Measurements from ENCODE around the gene OSBPL9.

Gene OSBPL9

GRCh38 chr1:51650198-51650597 is 33.3 kb downstream of the OSBPL9 start:
- Histone ChIP-seq H3K27me3 (no peaks in the 10 kb centered on the region), H3K4me1 (no peaks in the 10 kb centered on the region; the same call in 1 of the 2 replicates), H3K36me3 (no peaks in the 10 kb centered on the region), H3K9me3 (no peaks in the 10 kb centered on the region), H3K4me3 (ENCODE audit: low read depth, low read length) (no peak overlapping the region)
- no peak for DNase-seq
- TF ChIP-seq, protein P1, sequence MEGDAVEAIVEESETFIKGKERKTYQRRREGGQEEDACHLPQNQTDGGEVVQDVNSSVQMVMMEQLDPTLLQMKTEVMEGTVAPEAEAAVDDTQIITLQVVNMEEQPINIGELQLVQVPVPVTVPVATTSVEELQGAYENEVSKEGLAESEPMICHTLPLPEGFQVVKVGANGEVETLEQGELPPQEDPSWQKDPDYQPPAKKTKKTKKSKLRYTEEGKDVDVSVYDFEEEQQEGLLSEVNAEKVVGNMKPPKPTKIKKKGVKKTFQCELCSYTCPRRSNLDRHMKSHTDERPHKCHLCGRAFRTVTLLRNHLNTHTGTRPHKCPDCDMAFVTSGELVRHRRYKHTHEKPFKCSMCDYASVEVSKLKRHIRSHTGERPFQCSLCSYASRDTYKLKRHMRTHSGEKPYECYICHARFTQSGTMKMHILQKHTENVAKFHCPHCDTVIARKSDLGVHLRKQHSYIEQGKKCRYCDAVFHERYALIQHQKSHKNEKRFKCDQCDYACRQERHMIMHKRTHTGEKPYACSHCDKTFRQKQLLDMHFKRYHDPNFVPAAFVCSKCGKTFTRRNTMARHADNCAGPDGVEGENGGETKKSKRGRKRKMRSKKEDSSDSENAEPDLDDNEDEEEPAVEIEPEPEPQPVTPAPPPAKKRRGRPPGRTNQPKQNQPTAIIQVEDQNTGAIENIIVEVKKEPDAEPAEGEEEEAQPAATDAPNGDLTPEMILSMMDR (IDR thresholded peaks at IDR 0.05; ENCODE audit: low read depth, low read length) = no peak

DNA sequence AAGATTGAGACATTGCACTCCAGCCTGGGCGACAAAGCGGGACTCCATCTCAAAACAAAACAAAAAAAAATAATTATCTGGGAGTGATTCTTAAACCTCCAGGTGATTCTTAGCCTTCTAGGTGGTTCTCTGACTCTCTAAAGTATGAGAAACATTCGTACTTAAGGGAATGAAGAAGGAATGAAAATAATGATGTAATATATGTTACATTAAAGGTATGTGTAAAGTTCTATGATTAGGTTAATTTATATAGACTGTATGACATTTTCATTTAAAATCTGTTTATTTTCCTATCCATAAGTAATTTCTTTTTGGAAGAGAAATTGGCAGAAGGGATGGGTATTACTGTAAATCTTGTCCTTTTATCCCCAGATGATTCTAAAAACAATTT is 34.7 kb downstream of the OSBPL9 start:
- no peak for DNase-seq
- Histone ChIP-seq H3K4me3 (ENCODE audit: low read depth, low read length) (no peak overlapping the region), H3K27me3 (no peaks in the 10 kb centered on the region), H3K4me1 (no peaks in the 10 kb centered on the region; the same call in 1 of the 2 replicates), H3K36me3 (no peaks in the 10 kb centered on the region), H3K9me3 (no peaks in the 10 kb centered on the region)
- TF ChIP-seq, protein P1 (IDR thresholded peaks at IDR 0.05; ENCODE audit: low read depth, low read length) = no peak

GRCh38 chr1:51652599-51652998 is 35.7 kb downstream of the OSBPL9 start:
- no peaks in the 10 kb centered on the region for H3K27me3 ChIP-seq
- no peak overlapping the region for H3K4me3 ChIP-seq (ENCODE audit: low read depth, low read length)
- TF ChIP-seq, protein P1 (IDR thresholded peaks at IDR 0.05; ENCODE audit: low read depth, low read length) = no peak
- no peaks in the 10 kb centered on the region for H3K9me3 ChIP-seq
- no peaks in the 10 kb centered on the region; the same call in 1 of the 2 replicates for H3K4me1 ChIP-seq
- no peak for DNase-seq
- no peaks in the 10 kb centered on the region for H3K36me3 ChIP-seq

GRCh38 chr1:51653127-51653526 is 36.2 kb downstream of the OSBPL9 start:
- Histone ChIP-seq H3K36me3 (no peaks in the 10 kb centered on the region), H3K4me1 (no peaks in the 10 kb centered on the region; the same call in 1 of the 2 replicates), H3K27me3 (no peaks in the 10 kb centered on the region), H3K4me3 (ENCODE audit: low read depth, low read length) (no peak overlapping the region), H3K9me3 (no peaks in the 10 kb centered on the region)
- DNase-seq = no peak
- TF ChIP-seq, protein P1 (IDR thresholded peaks at IDR 0.05; ENCODE audit: low read depth, low read length) = no peak

DNA sequence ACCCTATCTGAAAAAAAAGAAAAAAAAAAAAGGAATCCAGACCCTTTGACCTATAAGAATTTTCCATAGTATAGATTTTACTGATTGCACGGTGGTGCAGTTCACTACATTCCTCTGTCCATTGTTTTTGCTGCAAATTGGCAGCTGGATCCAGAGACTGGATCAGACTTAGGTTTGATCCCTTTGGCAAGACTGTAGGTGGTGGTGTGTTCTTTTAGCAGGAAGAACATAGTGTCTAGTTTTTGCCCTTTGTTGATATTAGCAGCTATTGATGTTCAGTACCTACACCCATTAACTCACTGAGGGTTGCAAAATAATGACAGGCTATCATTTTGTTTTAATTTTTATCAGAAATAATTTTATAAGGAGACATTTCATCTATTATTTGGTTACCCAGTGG is 37.1 kb downstream of the OSBPL9 start:
- Histone ChIP-seq H3K4me1 (no peaks in the 10 kb centered on the region; the same call in 1 of the 2 replicates), H3K36me3 (no peaks in the 10 kb centered on the region), H3K27me3 (no peaks in the 10 kb centered on the region), H3K9me3 (no peaks in the 10 kb centered on the region), H3K4me3 (ENCODE audit: low read depth, low read length) (no peak overlapping the region)
- DNase-seq = no peak
- TF ChIP-seq, protein P1 (IDR thresholded peaks at IDR 0.05; ENCODE audit: low read depth, low read length) = no peak

DNA sequence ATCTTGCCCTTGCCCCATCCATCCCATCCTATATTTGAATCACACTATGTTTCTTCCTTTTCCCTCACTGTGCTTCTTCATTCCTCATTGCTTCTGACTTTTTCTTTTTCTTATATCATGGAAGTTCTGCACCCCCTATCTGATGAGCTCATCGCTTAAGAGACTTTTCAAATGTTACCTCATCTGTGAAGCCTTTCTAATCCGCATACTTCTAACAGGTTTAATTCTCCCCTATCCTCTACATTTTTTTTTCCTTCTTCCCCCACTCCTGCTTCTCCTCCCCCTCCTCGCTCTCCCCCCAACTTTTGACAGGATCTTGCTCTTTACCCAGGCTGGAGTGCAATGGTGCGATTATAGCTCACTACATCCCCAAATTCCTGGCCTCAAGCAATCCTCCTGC is 39.5 kb downstream of the OSBPL9 start:
- TF ChIP-seq, protein P1 (IDR thresholded peaks at IDR 0.05; ENCODE audit: low read depth, low read length) = no peak
- Histone ChIP-seq H3K4me1 (no peaks in the 10 kb centered on the region), H3K27me3 (no peaks in the 10 kb centered on the region), H3K36me3 (no peaks in the 10 kb centered on the region), H3K4me3 (ENCODE audit: low read depth, low read length) (no peak overlapping the region), H3K9me3 (no peaks in the 10 kb centered on the region)
- no peak for DNase-seq

Data from BE2C (cell line).